Caco-2 (cell line): Measurements from ENCODE around the gene TGM3. TPM values are rescaled to one million over a fixed set of nuclear protein-coding genes. Genes with fewer than 3 reads are reported as not detected.

Source experiments
- BruUV-seq: library from RNA; stranded (reverse); fragments of 400-500 nt; replicated peaks from 2 replicates; lab custom pipeline; 2021; lab: Mats Ljungman, UMichigan
- CTCF ChIA-PET: fragments of 300-600 bp; sonication (Branson Sonifier 250); formaldehyde crosslinking; loops from one replicate; lab custom pipeline; 2022; ENCODE audit warnings: antibody characterized with exemption; lab: Charles Lee
- POLR2A ChIA-PET: fragments of 300-600 bp; sonication (Branson Sonifier 250); formaldehyde crosslinking; loops from one replicate; lab custom pipeline; 2022; ENCODE audit warnings: antibody characterized with exemption; lab: Charles Lee
- DNase-seq, 2 experiments: peaks; one replicate each; pipeline versions ENCODE4 v3.0.0 to v3.0.0-alpha.2; 2020 to 2022
- H3K27me3 ChIP-seq: replicated peaks from 2 replicates; pipeline ENCODE4 v1.6.0; 2011; ENCODE audit warnings: low read length; ENCODE audit not compliant: control insufficient read depth, insufficient read depth
- H3K36me3 ChIP-seq: 2 replicates; pipeline ENCODE4 v1.5.1; 2011; ENCODE audit warnings: low read length; ENCODE audit not compliant: control insufficient read depth, insufficient read depth
- H3K4me1 ChIP-seq: fragments of 250-450 bp; sonication (Bioruptor Pico); 2 replicates; pipeline ENCODE4 v1.5.1; 2020; ENCODE audit warnings: mild to moderate bottlenecking
- H3K4me3 ChIP-seq: 2 replicates; pipeline ENCODE4 v1.5.1; 2011; ENCODE audit warnings: low read depth, mild to moderate bottlenecking, control low read depth, low read length
- H3K9me3 ChIP-seq: fragments of 250-450 bp; sonication (Bioruptor Pico); 2 replicates; pipeline ENCODE4 v1.5.1; 2020; ENCODE audit warnings: mild to moderate bottlenecking, moderate library complexity
- H3K27ac Mint-ChIP-seq: one replicate; pipeline ENCODE4 v1.8.0; 2022; ENCODE audit warnings: mixed read lengths; ENCODE audit not compliant: unreplicated experiment
- H3K27me3 Mint-ChIP-seq: one replicate; pipeline ENCODE4 v1.8.0; 2022; ENCODE audit warnings: mixed read lengths; ENCODE audit not compliant: insufficient read depth, unreplicated experiment
- H3K36me3 Mint-ChIP-seq: one replicate; pipeline ENCODE4 v1.8.0; 2022; ENCODE audit warnings: mild to moderate bottlenecking, mixed read lengths; ENCODE audit not compliant: insufficient read depth, unreplicated experiment
- H3K4me1 Mint-ChIP-seq: one replicate; pipeline ENCODE4 v1.8.0; 2022; ENCODE audit warnings: low read depth, mixed read lengths; ENCODE audit not compliant: unreplicated experiment
- H3K4me3 Mint-ChIP-seq: one replicate; pipeline ENCODE4 v1.8.0; 2022; ENCODE audit warnings: mild to moderate bottlenecking, moderate library complexity, mixed read lengths; ENCODE audit not compliant: unreplicated experiment
- H3K9me3 Mint-ChIP-seq: one replicate; pipeline ENCODE4 v1.8.0; 2022; ENCODE audit warnings: mixed read lengths; ENCODE audit not compliant: unreplicated experiment
- CTCF ChIP-seq, 2 experiments: fragments of 200-600 bp in 1 of 2; IDR thresholded peaks; 1 replicate in 1 of 2; 2 replicates in 1 of 2; pipeline versions ENCODE4 v1.5.1 to v1.8.0; 2011 to 2022; ENCODE audit warnings: antibody characterized with exemption in 1 of 2, control low read depth in 1 of 2, inconsistent platforms in 1 of 2, low read depth in 1 of 2, low read length in 1 of 2, mild to moderate bottlenecking in 1 of 2, moderate library complexity in 1 of 2; ENCODE audit not compliant: insufficient read depth in 1 of 2, severe bottlenecking in 1 of 2, unreplicated experiment in 1 of 2
- intact Hi-C: fragments of 100-400 bp; cut with micrococcal nuclease; formaldehyde crosslinking; loops from one replicate; pipeline ENCODE4 v1.10.0; 2022; ENCODE audit not compliant: unreplicated experiment
- total RNA-seq: library from RNA; stranded (reverse); gene quantifications from 2 replicates; pipeline ENCODE4 v1.2.3, GENCODE V29; 2022

Gene TGM3
- total RNA-seq, 1 experiment from 2014 or later, result 0.20 TPM

GRCh38 chr20:2305479-2305878 is 9.7 kb downstream of the TGM3 start:
- BruUV-seq, result no TSS peak
- ChIA-PET CTCF (interaction anchor here (1.4 kb wide), 1 partner anchor 98 kb away, joined by 5 read pairs; no protein-coding TSS in a partner anchor), POLR2A (no interaction called here)
- H3K4me1 Mint-ChIP-seq, result no peaks in the 10 kb centered on the region
- intact Hi-C loops, result no loop called here
- no peak overlapping the region for H3K4me3 Mint-ChIP-seq
- H3K36me3 Mint-ChIP-seq, result no peaks in the 10 kb centered on the region
- H3K27ac Mint-ChIP-seq, result no peak overlapping the region
- H3K27me3 ChIP-seq, result no peaks in the 10 kb centered on the region
- no peak overlapping the region for H3K4me3 ChIP-seq
- no peak for TF ChIP-seq CTCF (IDR thresholded peaks at IDR 0.05; ENCODE audit: insufficient read depth in 1 of 2, low read depth in 1 of 2, low read length in 1 of 2, severe bottlenecking in 1 of 2, unreplicated experiment in 1 of 2)
- H3K36me3 ChIP-seq, result no peaks in the 10 kb centered on the region
- H3K9me3 ChIP-seq, result no peaks in the 10 kb centered on the region
- H3K4me1 ChIP-seq, result 0 out of 2 replicates have a peak, but pooled peaks cover 3% of the 10 kb centered on the region
- no peaks in the 10 kb centered on the region for H3K9me3 Mint-ChIP-seq
- H3K27me3 Mint-ChIP-seq, result no peaks in the 10 kb centered on the region
- no peak for DNase-seq

- no TSS peak for BruUV-seq
- no peak overlapping the region for H3K4me3 Mint-ChIP-seq
- Histone ChIP-seq H3K4me1 (0 out of 2 replicates have a peak, but pooled peaks cover 3% of the 10 kb centered on the region), H3K4me3 (no peak overlapping the region), H3K27me3 (no peaks in the 10 kb centered on the region), H3K9me3 (no peaks in the 10 kb centered on the region), H3K36me3 (no peaks in the 10 kb centered on the region)
- intact Hi-C loops, result no loop called here
- H3K27me3 Mint-ChIP-seq, result no peaks in the 10 kb centered on the region
- ChIA-PET POLR2A (no interaction called here), CTCF (interaction anchor here (0.6 to 1.4 kb wide), 2 partner anchors 83 to 98 kb away, joined by 3 to 5 read pairs; no protein-coding TSS in a partner anchor)
- TF ChIP-seq CTCF (IDR thresholded peaks at IDR 0.05; ENCODE audit: insufficient read depth in 1 of 2, low read depth in 1 of 2, low read length in 1 of 2, severe bottlenecking in 1 of 2, unreplicated experiment in 1 of 2), result no peak
- DNase-seq, result peak in 1 of 2 experiments; percentile 38
- no peaks in the 10 kb centered on the region for H3K4me1 Mint-ChIP-seq
- no peaks in the 10 kb centered on the region for H3K9me3 Mint-ChIP-seq
- no peak overlapping the region for H3K27ac Mint-ChIP-seq
- H3K36me3 Mint-ChIP-seq, result no peaks in the 10 kb centered on the region
These were observed 10.1 kb downstream of the TGM3 start for GRCh38 chr20:2305946-2306345.

GRCh38 chr20:2307136-2307535 is 11.3 kb downstream of the TGM3 start:
- Mint-ChIP-seq H3K9me3 (no peaks in the 10 kb centered on the region), H3K4me1 (no peaks in the 10 kb centered on the region), H3K27me3 (no peaks in the 10 kb centered on the region), H3K4me3 (no peak overlapping the region), H3K27ac (no peak overlapping the region), H3K36me3 (no peaks in the 10 kb centered on the region)
- DNase-seq, result no peak
- no TSS peak for BruUV-seq
- ChIA-PET POLR2A (interaction anchor here (0.7 kb wide), 1 partner anchor 278 kb away, joined by 3 read pairs; no protein-coding TSS in a partner anchor), CTCF (no interaction called here)
- H3K27me3 ChIP-seq, result no peaks in the 10 kb centered on the region
- intact Hi-C loops, result no loop called here
- H3K9me3 ChIP-seq, result no peaks in the 10 kb centered on the region
- 0 out of 2 replicates have a peak, but pooled peaks cover 3% of the 10 kb centered on the region for H3K4me1 ChIP-seq
- no peaks in the 10 kb centered on the region for H3K36me3 ChIP-seq
- TF ChIP-seq CTCF (IDR thresholded peaks at IDR 0.05; ENCODE audit: insufficient read depth in 1 of 2, low read depth in 1 of 2, low read length in 1 of 2, severe bottlenecking in 1 of 2, unreplicated experiment in 1 of 2), result no peak
- no peak overlapping the region for H3K4me3 ChIP-seq
